ENCODE measurements around the gene ARL15.

ARL15 gene

GRCh38 chr5:53907827-53908226 is 402.5 kb downstream of the ARL15 start:
- Histone ChIP-seq H3K36me3 (ENCODE audit: insufficient read depth, low read length) (no peaks in the 10 kb centered on the region), H4K20me1 (ENCODE audit: insufficient read depth, low read length) (no peaks in the 10 kb centered on the region), H3K27me3 (ENCODE audit: insufficient read depth, low read length, poor library complexity) (no peaks in the 10 kb centered on the region), H3K4me3 (ENCODE audit: low read depth in 1 of 2, low read length in 2 of 2) (no peak overlapping the region), H3K4me1 (ENCODE audit: insufficient read depth, low read length) (no peaks in the 10 kb centered on the region), H3K4me2 (ENCODE audit: insufficient read depth, low read length) (no peak overlapping the region), H3K27ac (ENCODE audit: low read length) (no peak overlapping the region), H3K9me3 (ENCODE audit: insufficient read depth, low read length, severe bottlenecking) (no peaks in the 10 kb centered on the region), H2AFZ (ENCODE audit: low read depth, low read length) (no peak overlapping the region), H3K79me2 (ENCODE audit: insufficient read depth, low read length) (no peaks in the 10 kb centered on the region), H3K9ac (ENCODE audit: low read depth, low read length) (no peak overlapping the region)
- TF ChIP-seq EZH2 (IDR thresholded peaks at IDR 0.05; ENCODE audit: borderline replicate concordance, low read depth, low read length, severe bottlenecking) (no peak), CTCF (IDR thresholded peaks at IDR 0.05; ENCODE audit: borderline replicate concordance, extremely low read depth, low read length, poor library complexity, severe bottlenecking) (no peak)
- DNase-seq (no peak), ATAC-seq (ENCODE audit: insufficient read depth, low read depth) (no peak)

GRCh38 chr5:53906736-53907135 is 403.6 kb downstream of the ARL15 start:
- no peak overlapping the region for H2AFZ ChIP-seq (ENCODE audit: low read depth, low read length)
- H3K27me3 ChIP-seq (ENCODE audit: insufficient read depth, low read length, poor library complexity): no peaks in the 10 kb centered on the region
- H3K4me3 ChIP-seq (ENCODE audit: low read depth in 1 of 2, low read length in 2 of 2): no peak overlapping the region
- H3K4me2 ChIP-seq (ENCODE audit: insufficient read depth, low read length): no peak overlapping the region
- DNase-seq (no peak), ATAC-seq (ENCODE audit: insufficient read depth, low read depth) (no peak)
- H3K79me2 ChIP-seq (ENCODE audit: insufficient read depth, low read length): no peaks in the 10 kb centered on the region
- H3K9ac ChIP-seq (ENCODE audit: low read depth, low read length): no peak overlapping the region
- no peaks in the 10 kb centered on the region for H3K36me3 ChIP-seq (ENCODE audit: insufficient read depth, low read length)
- TF ChIP-seq EZH2 (IDR thresholded peaks at IDR 0.05; ENCODE audit: borderline replicate concordance, low read depth, low read length, severe bottlenecking) (no peak), CTCF (IDR thresholded peaks at IDR 0.05; ENCODE audit: borderline replicate concordance, extremely low read depth, low read length, poor library complexity, severe bottlenecking) (no peak)
- no peaks in the 10 kb centered on the region for H4K20me1 ChIP-seq (ENCODE audit: insufficient read depth, low read length)
- H3K4me1 ChIP-seq (ENCODE audit: insufficient read depth, low read length): no peaks in the 10 kb centered on the region
- no peaks in the 10 kb centered on the region for H3K9me3 ChIP-seq (ENCODE audit: insufficient read depth, low read length, severe bottlenecking)
- H3K27ac ChIP-seq (ENCODE audit: low read length): no peak overlapping the region

GRCh38 chr5:53902296-53902907 is 408.0 kb downstream of the ARL15 start:
- Histone ChIP-seq H3K36me3 (ENCODE audit: insufficient read depth, low read length) (no peaks in the 10 kb centered on the region), H3K9ac (ENCODE audit: low read depth, low read length) (no peak overlapping the region), H3K27ac (ENCODE audit: low read length) (no peak overlapping the region)

More at GRCh38 chr5:53902296-53902907, 408.0 kb downstream of the ARL15 start:
- Histone ChIP-seq H3K79me2 (ENCODE audit: insufficient read depth, low read length) (no peaks in the 10 kb centered on the region), H4K20me1 (ENCODE audit: insufficient read depth, low read length) (no peaks in the 10 kb centered on the region), H3K4me3 (ENCODE audit: low read depth in 1 of 2, low read length in 2 of 2) (no peak overlapping the region), H3K27me3 (ENCODE audit: insufficient read depth, low read length, poor library complexity) (no peaks in the 10 kb centered on the region), H2AFZ (ENCODE audit: low read depth, low read length) (no peak overlapping the region), H3K9me3 (ENCODE audit: insufficient read depth, low read length, severe bottlenecking) (no peaks in the 10 kb centered on the region), H3K4me1 (ENCODE audit: insufficient read depth, low read length) (no peaks in the 10 kb centered on the region), H3K4me2 (ENCODE audit: insufficient read depth, low read length) (no peak overlapping the region)
- TF ChIP-seq EZH2 (IDR thresholded peaks at IDR 0.05; ENCODE audit: borderline replicate concordance, low read depth, low read length, severe bottlenecking) (no peak), CTCF (IDR thresholded peaks at IDR 0.05; ENCODE audit: borderline replicate concordance, extremely low read depth, low read length, poor library complexity, severe bottlenecking) (no peak)
- DNase-seq (no peak), ATAC-seq (ENCODE audit: insufficient read depth, low read depth) (no peak)
